Right renal pelvis (tissue), 4 donors: Measurements from ENCODE around the gene BAD. TPM values are rescaled to one million over a fixed set of nuclear protein-coding genes. Genes with fewer than 3 reads are reported as not detected.
A peak's percentile ranks its signal among the peaks of the same experiment; 100 is the strongest.

Source experiments
- DNase-seq, 4 donors: peaks; one replicate each; pipeline ENCODE4 v3.0.0-alpha.2; 2013; ENCODE audit warnings: low read depth in 4 of 4, low spot score in 3 of 4, missing footprints in 1 of 4
- polyA plus RNA-seq, 4 donors: library from polyadenylated mRNA; unstranded; fragments of 120-200 nt; gene quantifications; one replicate each; pipeline ENCODE4 v1.2.1, GENCODE V29; 2013; ENCODE audit not compliant: insufficient read length in 4 of 4

Gene BAD
- polyA plus RNA-seq, 4 donors, result 44.2 to 69.5 (median 49.2) TPM

DNA sequence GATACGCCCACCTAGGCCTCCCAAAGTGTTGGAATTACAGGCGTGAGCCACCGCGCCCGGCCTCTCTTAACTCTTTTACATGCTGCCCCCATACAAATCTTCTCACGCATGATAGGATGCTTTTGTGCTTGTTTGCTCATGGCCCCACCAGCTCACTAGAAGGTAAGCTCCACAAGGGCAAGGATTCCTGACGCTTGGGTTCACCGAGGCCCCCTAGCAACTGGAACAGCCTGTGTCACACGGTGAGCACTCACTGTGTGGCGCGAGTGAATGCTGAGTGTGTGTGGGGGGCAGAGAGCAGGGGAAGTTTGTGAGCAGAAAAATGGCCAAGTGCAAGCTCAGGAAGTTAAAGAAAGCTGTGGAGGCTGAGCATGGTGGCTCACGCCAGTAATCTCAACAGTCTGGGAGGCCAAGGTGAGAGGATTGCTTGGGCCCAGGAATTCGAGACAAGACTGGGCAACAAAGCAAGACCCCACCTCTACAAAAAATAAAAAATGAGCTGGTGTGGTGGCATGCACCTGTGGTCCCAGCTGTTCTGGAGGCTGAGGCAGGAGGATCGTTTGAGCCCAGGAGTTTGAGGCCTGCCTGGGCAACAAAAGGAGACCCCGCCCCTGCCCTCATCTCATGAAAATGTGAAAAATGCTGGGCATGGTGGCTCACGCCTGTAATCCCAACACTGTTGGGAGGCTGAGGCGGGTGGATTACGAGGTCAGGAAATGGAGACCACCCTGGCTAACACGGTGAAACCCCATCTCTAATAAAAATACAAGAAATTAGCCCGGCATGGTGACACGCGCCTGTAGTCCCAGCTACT is 2.3 kb downstream of the BAD start:
- no peak for DNase-seq

DNA sequence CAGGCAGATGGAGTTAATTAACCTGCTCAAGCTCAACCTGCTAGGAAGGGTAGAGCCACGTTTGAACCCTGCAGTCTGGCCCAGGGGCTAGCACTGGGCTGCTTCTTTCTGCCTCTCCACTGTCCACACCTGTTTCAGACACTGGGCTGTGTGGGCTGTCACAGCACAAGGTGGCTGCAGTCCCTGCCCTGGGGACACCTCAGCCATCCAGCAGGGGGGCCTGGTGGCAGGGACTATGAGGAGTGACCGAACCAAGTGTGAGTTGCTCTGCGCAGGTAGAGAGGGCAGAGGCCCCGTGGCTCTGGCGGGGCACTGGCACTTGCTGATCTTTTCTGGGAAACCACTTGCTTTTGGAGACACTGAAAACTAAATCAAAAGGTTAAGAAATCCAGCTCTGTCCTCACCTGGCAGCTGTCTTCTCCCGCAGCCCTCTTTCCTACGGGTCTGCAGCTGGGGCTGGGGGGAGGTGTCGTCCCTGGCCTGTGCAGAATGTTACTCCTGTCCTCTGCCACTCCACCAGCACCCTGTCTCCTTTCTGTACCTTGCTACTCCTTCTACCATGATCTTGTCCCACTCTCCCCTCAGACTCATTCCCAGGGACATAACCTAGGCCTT is 5.8 kb downstream of the BAD start:
- no peak for DNase-seq

GRCh38 chr11:64276653-64277431 is 7.6 kb downstream of the BAD start:
- no peak for DNase-seq

- no peak for DNase-seq
Observed at GRCh38 chr11:64275841-64276240, 8.6 kb downstream of the BAD start.

DNA sequence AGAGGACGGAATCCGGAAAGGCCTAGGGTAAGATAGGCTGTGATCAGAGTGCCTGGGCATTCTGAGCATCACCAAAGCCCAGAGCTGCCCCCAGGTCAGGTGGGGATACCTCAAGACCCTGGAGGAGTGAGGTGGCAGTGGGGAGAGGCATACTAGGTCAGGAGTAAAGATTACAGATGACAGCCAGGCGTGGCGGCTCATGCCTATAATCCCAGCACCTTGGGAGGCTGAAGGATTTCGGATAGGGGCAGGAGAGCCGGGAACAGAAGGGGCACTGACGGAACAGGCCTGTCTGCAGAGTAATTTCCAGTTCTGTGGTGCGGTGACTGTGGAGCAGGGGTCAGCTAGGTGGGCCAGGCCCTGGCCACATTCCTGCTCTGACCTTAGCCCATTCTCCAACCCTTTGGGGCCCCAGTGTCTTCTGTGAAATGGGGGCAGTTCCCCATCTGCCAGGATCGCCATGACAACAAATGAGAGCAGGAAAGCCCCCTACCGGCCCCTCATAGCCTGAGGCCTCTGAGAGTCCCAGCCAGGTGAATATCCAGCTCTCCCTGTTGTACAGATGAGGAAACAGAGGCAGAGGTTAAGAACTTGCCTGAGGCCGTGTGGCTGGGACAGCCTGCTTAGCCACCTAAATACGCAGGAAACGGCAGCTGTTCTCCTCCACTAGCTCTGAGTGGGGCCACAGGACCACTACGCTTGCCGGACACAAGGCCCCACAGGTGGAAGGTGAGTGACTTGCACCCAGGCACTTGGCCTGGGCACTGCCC is 9.2 kb downstream of the BAD start:
- no peak for DNase-seq

DNA sequence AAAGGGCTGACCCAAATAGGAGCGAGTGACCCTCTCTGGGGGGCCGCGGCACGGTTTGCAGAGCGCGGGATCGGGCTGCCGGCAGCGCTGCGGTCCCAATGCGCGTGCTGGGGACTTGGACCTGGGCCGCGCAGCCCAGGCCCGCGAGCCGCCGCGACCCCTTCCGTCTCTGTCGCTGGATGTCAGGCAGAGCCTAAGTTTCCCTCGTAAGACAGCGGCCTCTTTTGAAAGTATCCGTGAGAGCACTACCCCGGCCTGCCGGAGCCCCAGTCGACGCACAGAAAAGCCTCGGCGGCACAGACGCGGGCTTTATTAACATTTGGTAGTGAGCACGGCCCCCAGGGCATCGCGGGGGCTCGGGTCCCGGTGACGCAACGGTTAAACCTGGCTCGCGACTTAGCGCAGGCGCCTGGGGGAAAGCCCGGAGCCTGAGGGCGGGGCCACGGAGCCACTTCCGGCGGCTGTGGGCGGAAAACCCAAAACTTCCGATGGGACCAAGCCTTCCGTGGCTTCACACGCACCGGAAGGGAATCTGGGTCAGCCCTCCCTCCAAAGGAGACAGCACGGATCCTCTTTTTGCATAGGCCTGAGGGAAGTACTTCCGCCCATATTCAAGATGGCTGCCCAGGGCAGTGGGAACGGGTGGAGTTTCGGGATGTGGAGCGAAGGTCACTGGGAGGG is 14.8 kb downstream of the BAD start:
- DNase-seq, result peak; percentile 98 to 99 (median 98)

GRCh38 chr11:64268893-64269539 is 15.4 kb downstream of the BAD start:
- DNase-seq, result no peak

- no peak for DNase-seq
Observed at GRCh38 chr11:64268025-64268892, 16.2 kb downstream of the BAD start.

DNA sequence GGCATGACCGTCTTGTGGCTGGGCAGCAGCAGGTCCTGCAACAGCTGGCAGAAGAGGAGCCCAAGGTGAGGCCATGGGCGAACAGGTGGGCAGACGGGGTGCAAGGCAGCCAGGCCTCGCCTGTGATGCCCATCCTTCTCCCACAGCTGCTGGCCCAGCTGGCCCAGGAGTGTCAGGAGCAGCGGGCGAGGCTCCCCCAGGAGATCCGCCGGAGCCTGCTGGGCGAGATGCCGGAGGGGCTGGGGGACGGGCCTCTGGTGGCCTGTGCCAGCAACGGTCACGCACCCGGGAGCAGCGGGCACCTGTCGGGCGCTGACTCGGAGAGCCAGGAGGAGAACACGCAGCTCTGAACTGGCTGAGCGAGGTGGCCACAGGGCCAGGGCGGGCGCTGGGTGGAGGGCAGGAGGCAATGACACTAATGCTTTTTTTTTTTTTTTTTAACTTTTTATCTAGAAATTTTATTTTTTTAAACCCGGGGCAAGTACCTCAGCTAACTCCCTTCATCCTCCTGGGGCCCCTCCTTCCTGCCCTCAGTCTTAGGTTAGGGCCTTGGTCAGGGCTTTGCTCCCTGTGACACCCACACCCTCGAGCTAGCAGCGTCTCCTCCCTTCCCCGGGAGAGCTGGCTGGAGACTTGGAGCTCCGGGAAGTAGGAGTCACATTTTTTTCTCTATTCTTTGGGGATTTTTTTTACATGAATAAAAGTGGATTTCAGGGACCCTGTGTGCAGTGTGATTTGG is 17.1 kb downstream of the BAD start:
- no peak for DNase-seq

DNA sequence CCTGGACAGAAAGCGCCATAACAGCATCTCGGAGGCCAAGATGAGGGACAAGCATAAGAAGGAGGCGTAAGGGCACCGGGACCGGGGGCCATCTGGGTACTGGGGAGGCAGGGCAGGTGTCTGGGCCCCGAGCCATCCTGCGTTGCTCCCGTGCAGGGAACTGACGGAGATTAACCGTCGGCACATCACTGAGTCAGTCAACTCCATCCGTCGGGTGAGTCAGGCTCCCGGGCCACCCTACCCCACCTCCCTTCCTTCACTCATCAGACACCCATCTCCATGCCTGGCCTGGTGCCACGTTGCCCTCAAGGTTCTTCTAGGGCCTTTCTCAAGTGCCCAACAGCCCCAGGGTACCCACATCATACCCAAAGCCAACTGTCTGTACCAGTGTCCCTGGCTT is 18.1 kb downstream of the BAD start:
- no peak for DNase-seq

- no peak for DNase-seq
Observed at GRCh38 chr11:64265176-64266160, 19.0 kb downstream of the BAD start.

- no peak for DNase-seq
Observed at GRCh38 chr11:64264371-64264852, 20.1 kb downstream of the BAD start.

- DNase-seq, result no peak
Observed at GRCh38 chr11:64263947-64264317, 20.5 kb downstream of the BAD start.

DNA sequence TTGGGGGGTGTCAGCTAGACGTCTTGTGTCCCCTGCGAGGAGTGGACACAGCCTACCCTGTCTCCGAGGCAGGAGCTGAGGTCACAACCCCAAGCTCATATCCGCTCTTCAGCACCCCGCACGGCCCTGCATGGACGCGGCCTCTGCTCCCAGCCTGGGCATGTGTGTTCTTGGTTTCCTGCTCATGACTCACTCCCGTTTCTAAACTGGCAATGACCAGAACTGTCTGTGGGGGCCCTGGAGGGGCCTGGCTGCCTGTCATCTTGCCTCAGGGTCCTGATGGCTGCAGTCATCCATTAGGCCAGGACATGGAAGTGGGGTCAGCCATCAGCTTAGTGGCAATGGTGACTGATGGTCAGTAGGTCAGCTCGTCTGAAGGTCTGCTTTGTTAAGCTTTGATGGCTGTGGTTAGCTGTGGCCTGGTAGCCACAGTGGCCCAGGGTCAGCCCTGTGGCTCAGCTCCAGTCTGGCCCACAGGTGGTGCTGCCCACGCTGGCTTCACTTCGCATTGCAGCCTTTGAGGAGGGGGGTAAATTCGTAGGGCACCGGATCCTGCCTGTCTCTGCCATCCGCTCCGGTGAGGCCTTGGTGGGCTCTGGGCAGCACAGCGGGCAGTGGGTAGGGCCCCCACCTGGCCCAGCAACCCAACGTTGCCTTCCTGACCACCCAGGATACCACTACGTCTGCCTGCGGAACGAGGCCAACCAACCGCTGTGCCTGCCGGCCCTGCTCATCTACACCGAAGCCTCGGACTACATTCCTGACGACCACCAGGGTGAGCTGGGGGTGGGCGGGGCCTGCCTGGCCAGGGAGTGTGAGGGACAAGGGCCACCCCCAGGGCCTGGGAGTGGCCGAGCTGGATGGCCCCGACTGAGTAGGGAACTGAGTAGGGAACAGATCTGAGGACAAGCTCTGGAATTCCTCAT is 21.2 kb downstream of the BAD start:
- DNase-seq, result no peak

DNA sequence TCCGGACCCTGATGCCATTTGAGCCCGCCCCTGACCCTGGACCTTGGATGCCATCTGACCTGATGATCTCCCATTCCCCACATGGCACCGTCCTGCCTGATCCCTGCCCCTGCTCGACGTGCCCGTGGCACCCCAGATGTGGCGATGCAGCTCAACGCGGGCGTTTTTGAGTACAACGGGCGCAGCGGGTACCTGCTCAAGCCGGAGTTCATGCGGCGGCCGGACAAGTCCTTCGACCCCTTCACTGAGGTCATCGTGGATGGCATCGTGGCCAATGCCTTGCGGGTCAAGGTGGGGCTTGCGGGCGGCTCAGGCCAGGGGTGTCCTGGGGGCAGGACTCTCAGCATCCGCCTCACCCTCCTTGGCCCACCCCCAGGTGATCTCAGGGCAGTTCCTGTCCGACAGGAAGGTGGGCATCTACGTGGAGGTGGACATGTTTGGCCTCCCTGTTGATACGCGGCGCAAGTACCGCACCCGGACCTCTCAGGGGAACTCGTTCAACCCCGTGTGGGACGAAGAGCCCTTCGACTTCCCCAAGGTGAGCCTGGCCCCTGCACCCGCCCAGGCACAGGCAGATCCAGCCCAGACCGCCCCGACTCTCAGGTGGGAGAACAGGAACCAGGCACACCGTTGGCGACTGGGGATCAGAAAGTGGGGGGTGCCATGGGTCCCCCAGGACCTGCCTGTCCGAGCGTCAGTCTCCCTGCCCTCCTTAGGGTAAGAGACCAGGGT is 22.0 kb downstream of the BAD start:
- no peak for DNase-seq
